ENCODE results near the gene HS6ST3.
"Not testable (repeated sequence)": the region's sequence is repeated elsewhere in the genome, so short reads cannot be mapped to it uniquely, and the experiment has no call there.

The HS6ST3 gene

DNA sequence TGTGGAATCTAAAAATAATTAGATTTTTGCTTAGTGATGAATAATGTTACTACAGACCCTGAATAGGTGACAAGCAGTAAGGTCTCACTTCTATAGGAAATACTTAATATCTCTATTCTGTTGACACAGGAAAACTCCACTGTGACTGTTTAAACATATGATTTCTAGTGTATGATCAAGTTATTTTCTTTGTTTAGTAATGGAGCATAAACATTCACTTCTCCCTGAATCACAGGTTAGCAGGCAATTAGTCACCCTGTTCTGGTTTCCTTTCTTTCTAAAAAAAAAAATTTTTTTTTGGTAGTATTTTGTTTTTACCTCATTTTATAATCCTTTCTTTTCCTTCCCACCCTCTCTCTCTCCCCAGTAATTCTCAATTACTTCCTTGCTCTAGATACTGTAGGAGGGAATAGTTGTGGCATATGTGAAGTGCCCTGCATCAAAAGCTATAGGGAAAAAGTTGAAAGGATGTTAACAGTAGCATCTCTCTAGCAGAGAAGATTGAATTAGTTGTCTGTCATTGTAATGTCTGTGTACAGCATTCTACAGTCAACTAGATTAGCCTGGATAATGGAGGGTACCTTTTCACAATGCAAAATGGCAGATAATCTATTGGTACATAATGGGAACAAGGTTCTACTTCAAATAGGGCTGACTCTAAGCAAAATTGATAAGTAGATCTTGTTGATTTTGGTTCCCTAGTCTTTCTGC is 3.5 kb downstream of the HS6ST3 start:
- DNase-seq: no peak

DNA sequence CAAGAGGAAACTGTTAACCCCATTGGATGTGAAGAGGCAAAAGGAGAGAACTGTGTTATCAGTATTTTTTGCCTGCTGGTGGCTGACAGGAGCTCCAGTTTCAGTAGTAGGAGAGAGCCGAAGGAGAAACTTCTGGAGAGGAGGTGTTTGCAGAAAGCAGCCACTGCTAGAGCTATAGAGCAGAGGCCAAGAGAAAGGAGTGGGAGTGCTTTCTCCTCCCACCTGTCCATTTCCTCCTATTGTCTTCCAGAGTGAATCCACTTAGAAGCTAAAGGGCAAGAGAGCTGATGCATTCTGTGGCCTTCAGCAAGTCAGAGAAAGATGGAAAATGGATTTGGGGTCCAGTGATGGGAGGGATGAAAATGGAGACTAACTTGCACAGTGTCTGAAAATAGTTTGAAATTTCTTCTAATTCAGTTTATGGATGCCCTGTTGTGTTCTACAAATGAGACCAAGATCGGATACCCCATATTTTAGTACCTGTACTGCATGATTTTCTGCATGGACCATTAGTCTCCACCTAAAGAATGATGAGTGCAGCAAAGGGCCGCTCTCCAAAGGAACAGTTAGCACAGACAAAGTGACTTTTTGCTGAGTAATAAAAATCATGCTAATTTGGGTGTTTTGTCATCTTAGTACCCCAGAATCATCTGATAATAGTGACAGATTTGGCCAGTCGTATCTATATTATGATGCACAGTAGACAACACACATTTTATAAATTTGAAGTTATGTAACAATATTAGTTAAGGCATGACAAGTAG is 10.7 kb downstream of the HS6ST3 start:
- DNase-seq: no peak

DNA sequence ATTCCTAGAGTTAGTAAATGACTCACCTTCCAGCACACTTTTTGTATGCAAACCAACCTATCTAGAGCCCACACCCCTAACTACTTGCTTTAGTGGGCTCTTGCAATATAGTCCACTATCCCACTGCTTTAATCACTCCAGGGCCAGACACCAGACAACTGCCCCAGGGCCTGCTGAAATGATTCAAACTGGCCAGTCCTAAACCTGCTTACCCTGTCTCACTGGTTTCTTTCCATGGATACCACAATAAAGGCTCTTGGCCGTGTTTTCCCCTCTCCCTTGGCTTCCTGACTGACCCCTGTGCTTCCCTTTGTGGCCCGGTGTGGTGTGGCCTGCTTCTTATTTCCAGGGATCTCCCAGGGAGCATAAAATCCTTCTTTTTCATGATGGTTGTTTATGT is 14.6 kb downstream of the HS6ST3 start:
- DNase-seq: no peak

DNA sequence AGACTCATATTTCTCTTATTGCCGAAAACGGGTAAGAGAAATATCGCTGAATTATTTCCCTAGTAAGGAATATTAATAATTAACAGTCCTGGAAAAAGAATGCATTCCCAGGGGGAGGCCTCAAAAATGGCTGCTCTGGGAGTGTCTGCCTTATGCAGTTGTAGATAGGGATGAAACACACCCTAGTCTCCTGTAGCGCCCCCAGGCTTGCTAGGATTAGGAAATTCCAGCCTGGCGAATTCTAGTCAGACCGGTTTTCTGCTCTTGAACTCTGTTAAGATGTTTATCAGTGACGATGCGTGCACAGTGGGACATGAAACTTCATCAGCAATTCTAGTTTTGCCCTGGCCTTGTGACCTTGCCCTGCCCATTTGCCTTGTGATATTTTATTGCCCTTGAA is 18.2 kb downstream of the HS6ST3 start:
- not testable (repeated sequence) for DNase-seq

DNA sequence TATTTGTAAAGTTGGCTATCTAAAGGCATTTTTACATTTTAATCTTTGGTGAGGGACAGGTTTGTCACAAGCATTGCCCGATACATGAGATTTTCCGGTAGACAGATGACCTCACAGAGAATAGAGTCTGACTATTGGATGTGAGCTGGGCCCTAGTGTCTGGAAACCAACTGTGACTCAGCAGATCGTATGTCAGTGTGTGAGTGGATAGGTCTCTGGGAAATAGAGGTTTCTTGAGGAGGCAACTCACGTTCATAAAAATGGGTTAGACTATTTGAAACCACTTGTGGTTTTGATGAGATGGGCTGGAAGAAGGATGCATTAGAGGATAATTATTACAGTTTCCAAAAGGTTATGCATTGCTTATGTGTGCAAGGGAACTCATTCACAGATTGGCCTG is 19.2 kb downstream of the HS6ST3 start:
- no peak for DNase-seq

DNA sequence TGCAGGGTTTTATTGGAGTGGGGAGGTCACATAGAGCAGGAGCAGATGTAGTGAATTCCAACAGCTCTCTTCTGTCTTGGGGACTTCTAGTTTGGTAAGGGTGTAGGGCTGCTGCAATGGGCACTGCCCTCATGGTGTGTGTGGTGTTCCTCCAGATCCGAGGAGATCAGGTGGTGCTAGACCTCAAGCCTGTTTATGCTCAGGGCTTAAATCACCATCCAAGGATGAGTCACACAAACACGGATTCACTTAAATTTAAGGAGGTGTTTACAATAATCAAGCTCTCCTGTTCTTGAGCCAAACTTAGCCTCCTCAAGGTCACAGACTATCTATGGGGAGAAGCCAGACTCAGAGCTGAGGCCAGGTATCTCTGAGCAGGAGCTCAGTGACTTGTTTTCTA is 23.0 kb downstream of the HS6ST3 start:
- DNase-seq: no peak

DNA sequence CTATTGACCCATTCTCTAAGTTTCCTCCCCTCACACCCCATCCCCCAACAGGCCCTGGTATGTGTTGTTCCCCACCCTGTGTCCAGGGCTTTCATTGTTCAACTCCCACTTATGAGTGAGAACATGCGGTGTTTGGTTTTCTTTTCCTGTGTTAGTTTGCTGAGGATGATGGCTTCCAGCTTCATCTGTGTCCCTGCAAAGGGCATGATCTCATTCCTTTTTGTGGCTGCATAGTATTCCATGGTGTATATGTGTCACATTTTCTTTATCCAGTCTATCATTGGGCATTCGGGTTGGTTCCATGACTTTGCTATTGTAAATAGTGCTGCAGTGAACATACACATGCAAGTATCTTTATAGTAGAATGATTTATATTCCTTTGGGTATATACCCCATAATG is 25.5 kb downstream of the HS6ST3 start:
- DNase-seq: not testable (repeated sequence)

DNA sequence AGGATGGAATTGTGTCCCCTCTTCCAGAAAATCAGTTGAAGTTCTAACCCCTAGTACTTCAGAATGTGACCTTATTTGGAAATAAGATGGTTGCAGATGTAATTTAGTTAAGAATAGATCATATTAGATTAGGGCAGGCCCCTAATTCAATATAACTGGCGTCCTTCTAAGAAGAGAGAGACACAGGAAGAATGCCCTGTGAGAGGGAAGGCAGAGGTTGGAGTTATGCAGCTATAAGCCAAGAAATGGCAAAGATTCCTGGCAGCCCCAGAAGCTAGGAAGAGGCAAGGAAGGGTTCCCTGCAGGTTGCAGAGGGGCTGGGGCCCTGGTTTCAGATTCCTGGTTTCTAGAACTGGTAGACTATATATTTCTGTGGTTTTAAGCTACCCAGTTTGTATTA is 30.0 kb downstream of the HS6ST3 start:
- no peak for DNase-seq

DNA sequence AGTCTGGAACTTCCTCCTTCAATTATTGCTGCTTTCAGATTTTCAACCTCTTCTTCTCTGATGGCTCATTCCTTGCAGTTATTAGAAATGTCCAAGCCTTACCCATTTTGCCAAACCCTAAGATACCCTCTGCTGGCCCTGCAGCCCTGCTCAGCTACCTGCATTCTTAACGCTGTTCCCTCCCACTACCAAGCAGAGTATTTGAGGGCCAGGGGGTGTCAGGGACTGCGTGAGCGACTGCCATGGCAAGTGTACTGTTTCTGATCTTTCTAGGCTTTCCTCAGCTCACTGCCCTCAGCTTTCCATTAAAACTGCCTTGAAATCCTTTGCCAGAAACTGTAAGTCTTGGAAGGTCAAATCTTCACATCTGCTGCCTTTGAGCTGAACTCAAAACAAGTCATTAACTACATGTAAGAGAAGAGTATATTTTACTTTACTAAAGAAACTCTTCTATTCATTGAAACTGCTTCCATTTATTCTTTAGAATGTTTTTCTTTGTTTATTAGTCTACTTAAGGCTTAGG is 41.0 kb downstream of the HS6ST3 start:
- no peak for DNase-seq

DNA sequence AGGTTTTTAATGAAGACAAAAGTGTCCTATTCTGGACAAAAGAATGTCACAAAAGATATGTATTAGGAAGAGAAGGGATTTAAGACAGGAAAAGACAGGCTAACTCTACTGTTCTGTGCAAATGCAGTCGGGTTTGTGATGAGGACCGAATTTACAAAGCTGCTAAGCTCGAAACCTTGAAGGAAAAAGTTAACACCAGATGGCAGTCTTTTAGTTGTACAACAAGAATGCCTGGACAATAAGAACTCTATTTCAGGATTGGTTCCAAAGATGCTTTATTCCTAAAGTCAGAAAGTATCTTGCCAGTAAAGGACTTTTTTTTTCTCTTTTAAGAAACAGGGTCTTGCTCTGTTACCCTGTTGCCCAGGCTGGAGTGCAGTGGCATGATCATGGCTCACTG is 51.1 kb downstream of the HS6ST3 start:
- no peak for DNase-seq

DNA sequence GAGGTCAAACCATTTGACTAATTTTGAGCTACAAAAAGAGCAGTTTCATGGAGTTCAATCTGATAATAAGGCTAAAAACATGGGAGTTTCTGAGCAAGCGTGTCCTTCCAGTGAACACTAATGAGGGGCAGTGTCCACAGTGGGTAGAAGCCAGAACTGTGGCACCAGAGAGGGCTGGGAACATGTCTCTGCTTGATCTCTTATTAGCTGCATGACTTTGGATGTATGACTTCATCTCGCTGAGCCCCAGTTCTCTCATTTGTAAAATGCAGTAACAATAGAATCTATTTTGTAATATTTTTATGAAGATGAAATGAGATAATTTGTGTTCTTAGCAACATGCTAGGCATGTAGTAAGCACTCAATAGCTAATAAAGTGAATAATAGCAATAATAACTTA is 69.8 kb downstream of the HS6ST3 start:
- DNase-seq: no peak

DNA sequence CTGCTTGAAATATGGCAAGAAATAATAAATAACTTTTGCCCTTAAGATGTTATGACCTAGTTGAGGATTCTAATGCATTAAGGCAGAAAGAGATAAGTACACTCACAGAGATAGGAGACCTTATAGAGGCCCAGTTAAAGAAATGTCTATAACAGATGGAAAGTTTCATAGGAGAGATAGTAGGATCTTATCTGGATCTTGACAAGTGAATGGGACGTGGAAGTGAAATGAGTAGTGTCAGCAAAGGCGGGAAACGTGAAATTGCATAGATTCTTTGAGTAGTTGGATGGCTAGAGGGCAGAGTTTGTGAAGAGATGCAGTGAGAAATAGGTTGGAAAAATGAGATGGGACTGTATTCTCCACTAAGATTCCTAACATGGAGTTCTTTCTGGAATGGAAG is 71.2 kb downstream of the HS6ST3 start:
- no peak for DNase-seq

DNA sequence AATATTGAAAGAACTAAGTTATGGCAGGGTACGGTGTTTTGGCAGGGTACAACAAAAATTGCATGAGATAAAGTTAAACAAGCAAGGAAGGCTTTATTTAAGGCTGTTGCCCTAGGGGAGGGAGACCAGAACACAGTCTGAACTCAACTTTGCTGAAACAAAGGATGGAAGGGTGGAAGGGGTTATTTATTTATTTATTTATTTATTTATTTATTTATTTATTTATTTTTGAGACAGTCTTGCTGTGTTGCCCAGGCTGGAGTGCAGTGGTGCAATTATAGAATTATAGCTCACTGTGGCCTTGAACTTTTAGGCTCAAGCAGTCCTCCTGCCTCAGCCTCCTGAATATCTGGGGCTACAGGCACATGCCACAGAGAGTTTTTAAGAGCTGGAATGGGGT is 75.9 kb downstream of the HS6ST3 start:
- DNase-seq: no peak

DNA sequence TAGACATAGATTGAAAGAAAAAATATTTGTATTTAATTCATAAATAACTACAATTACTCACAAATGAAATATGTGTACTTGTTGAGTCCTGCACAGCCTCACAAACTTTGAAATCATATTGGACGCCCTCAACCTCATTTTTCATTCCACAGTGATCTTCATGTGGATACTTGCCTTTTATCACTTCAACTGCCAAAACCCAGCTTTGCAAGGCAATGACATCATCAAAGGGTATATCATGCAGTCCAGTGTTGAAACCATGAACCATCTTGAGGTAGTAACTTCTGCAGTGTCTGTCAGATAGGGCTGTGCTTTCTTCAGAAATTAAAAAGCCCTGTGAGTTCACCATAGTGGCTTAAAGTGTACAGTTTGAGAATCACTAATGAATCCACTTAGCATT is 82.2 kb downstream of the HS6ST3 start:
- no peak for DNase-seq

DNA sequence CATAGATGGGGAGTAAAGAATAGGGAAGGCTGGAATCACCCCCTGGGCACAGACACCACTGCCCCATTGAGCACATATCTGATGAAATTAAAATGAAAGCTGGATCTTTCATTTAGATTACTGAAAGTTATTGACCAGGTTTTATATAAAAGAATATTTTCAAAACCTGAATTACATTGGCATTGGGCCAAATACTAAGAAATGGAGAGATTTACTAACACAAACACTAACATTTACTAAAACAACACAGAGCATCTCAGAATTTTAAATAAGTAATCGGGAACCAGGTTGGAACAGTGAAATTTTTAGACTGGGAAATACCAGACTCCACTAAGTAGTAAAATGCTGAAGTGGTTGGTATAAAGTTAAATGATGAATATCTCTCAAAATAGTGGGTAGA is 88.9 kb downstream of the HS6ST3 start:
- DNase-seq: no peak

DNA sequence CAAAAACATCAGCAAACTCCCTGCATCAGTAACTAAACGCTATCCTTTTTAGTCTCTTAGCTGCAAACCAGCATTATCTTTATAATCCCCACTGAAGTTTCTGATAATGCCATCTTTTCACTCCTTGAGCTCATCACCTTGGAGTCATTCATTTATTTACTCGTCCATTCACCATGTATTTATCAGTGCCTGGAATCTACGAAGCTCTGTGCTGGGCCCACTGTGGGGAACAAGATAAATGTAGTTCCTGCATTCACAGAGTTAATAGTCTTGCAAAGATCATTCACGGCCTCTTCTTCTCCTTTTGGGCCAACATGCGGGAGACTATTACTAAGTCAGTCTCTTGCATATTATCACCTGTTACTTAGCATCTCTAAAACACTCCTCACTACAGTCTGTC is 89.4 kb downstream of the HS6ST3 start:
- no peak for DNase-seq

DNA sequence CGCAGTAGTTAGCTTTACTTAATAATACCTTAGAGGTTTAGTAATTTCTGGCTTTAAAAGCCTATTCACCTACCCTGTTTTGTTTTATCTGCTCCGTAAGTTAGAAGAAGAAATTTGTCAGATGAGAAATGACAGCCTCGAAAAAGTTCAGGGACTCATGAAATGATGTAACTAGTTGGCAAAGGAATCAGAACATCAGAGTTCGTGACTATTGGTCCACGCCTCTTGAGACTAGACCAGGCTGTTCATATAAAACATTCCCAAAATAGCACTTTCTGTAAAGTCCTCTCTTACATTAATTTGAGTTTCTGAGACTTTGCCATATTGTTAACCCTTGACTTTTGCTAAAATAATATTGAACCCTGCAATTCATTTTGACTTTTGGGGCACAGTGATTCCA is 92.0 kb downstream of the HS6ST3 start:
- no peak for DNase-seq

DNA sequence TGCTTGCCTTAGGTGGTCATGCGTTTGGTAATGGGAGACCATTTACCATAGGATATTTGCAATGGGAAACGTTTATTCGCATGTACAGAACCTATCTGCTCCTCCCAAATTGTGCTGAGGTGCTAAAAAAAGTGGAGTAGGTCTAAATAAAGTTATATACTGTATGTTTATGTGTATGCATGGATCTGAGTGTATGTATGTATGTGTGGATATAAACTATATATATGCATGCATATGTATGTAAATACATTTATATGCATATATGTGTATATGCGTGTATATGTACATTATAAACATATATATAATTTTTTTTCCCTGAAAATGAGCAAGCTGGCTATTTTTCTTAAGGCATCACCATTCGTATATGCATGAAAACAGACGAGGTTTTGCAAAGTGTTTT is 95.9 kb downstream of the HS6ST3 start:
- DNase-seq: no peak

DNA sequence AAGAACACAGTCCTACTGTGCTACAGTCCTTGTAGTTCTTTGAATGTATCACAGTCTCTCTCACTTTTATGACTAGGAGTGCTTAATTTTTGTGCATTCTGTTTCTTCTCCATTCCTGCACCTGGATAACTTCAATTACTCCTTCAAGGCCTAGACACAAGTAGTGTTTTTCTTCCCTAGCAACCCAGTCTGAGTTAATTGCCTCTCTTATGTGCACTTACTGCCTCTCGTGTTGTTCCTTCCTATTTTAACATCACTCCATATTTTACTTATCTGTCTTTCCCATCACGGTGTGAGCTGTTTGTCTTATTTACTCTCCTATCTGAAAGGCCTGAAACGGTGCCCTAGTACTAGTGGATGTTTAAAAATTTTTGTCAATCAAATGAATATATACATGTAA is 101.5 kb downstream of the HS6ST3 start:
- no peak for DNase-seq

DNA sequence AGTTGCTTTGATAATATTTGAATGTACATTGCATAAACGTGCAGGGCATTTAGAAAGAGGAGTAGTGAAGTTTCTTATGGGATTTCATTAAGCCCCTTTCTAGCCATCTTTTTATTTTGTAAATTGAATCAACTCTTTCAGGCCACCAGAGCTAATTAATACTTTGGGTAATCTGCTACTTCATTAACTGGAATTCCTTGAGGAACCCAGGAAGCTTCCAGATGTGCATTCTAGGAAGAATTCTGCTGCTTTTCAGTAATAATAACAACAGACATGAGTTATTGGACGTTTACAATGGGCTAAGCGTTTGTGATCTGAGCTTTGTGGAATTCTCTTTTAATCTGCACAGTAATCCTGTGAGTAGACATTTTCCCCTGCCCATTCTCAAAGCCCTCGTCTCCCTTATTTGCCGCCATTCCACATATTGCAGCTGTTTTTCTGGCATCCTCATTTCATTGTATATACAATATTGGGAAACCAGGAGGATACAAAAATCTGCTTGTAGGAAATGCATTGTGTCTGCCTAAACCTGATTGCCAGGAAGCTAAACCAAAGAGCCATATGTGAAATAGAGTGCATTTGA is 103.9 kb downstream of the HS6ST3 start:
- no peak for DNase-seq

DNA sequence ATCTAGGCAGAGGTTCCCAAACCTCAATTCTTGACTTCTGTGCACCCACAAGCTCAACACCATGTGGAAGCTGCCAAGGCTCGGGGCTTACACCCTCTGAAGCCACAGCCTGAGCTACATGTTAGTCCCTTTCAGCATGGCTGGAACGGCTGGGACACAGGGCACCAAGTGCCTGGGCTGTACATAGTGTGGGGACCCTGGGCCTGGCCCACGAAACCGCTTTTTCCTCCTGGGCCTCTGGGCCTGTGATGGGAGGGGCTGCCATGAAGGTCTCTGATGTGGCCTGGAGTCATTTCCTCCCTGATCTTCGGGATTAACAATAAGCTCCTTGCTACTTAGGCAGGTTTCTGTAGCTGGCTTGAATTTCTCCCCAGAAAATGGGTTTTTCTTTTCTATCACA is 108.1 kb downstream of the HS6ST3 start:
- DNase-seq: no peak

DNA sequence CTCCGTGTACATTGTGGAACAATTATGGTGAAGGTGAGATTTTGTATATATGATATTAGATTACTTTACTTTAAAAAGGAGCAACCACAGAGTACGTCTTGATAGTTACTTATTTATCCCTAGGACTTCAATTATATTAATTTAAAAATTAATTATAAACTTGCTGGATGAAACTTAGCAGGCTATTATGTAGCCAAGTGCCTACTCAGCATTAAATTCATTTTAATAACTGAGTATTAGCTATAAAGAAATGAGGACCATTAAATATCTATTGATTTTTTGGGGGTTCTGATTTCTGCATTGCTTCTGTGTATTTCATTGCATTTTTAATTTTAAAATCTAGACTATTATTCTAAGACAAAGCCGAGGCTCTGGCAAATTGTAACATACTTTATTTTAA is 109.4 kb downstream of the HS6ST3 start:
- no peak for DNase-seq

DNA sequence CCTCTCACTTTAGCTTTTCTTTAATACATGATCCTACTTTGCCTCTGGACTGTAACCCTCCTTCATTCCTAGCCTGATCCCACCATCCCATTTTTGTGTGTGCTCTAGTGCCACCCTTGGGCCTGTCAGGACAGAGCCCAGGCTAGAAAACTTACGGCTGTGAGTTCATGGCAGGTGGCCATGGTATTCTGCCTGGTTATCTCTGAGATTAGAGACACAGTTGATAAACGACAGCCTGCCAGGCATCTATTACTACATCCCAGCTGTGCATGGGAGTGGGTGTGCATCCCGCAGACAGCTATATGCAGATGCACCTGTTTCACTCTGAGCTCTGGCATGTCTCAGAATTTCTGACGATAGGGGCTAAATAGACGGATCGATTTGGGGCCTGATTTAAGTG is 110.9 kb downstream of the HS6ST3 start:
- no peak for DNase-seq

DNA sequence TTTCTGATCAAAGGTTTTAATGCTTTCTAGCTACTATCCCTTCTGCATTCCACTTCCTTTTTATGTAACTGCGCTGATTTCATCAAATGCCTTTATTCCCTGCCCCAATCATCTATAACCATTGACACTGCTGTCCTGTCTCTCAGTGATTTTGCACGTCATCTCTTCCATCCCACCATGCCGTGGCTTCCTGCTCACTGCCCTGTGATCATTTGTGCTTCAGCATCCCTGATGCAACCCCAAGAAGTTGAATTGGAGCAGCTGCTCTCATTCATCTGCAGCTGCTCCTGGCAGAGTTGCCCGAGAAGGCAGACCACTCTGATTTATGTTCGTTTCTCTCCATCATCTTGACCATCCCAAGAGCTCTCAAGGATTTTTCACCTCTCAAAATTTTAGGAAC is 112.4 kb downstream of the HS6ST3 start:
- no peak for DNase-seq
